ENCODE results near the gene TTC9B.
"Not testable (repeated sequence)": the region's sequence is repeated elsewhere in the genome, so short reads cannot be mapped to it uniquely, and the experiment has no call there.

TTC9B gene

DNA sequence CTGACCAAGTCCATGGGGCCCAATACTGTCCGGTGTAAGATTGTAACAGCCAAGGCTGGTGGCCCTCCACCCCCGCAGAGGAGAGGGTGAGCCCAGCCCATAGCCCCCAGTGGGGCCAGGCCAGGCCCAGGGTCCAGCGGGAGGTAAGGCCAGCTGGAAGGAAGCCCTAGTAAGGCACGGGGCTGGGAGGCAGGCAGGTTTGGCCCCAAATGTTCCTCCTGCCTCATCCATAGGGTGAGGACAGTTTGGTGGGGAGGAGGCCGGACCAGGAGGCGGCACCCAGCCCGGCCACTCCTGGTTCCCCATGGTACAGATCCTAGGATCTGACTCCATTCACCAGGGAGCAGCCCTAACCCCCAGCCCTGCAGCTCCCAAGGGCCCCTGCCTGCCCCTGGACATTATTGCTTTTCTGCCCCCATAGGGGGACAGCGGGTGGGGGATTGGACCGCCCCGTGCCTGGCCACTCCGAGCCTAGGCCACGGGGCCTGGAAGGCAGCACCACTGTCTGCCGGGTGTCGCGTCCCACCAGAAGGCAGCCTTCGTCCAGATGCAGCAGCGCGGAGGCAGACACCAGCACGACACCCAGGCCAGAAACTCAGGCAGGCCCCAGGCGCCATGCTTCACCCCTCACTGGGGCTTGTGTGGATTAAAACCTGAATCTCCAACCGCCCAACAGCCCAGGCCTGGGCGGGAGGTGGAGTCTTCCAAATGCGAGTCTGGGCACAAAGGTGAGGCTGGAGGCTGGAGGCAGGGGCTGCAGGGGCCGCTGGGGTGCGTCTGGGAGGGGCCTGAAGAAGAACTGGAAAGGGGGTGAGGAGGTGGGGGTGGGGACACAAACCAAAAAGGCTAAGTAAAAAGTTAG is 15.0 kb upstream of the TTC9B start:
- no peak for DNase-seq (ENCODE audit: low read depth)

DNA sequence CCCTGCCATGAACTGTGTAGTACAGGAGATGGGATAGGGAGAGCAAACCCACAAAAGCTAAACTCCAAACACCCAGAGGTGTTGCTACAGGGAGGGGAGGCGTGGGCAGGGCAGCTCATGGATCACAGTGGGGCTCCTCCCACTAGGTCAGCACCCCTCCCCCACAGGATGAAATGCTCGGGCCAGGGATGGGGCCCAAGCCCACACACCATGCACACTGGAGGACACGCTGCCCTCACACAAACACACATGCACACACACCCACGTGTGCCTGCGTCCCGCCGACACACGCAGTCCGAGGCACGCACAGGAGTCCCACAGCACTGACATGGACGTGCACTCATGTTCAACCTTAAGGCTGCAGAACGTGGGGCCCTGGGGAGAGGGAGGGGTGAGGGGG is 14.3 kb upstream of the TTC9B start:
- DNase-seq (ENCODE audit: low read depth) = no peak

GRCh38 chr19:40231544-40232424 is 13.6 kb upstream of the TTC9B start:
- DNase-seq (ENCODE audit: low read depth) = peak; percentile 59

DNA sequence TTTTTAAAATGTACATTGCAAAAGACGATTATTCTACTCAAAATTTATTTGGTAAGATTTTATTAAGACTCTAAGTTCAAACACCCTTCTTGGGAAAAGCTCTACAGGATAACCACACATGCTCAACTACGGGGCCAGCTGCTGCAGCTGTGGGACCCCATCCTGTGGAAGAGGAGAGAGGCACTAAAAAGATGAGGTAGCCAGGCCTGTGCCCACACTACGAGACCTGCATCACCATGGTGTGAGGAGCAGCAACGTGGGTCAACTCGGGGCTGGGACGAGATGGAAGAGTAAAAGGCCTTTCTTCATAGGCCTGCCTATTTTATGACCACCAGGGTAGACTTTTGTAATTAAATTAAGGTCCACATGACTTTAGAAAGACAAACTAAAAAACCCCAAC is 12.9 kb upstream of the TTC9B start:
- DNase-seq (ENCODE audit: low read depth) = no peak

DNA sequence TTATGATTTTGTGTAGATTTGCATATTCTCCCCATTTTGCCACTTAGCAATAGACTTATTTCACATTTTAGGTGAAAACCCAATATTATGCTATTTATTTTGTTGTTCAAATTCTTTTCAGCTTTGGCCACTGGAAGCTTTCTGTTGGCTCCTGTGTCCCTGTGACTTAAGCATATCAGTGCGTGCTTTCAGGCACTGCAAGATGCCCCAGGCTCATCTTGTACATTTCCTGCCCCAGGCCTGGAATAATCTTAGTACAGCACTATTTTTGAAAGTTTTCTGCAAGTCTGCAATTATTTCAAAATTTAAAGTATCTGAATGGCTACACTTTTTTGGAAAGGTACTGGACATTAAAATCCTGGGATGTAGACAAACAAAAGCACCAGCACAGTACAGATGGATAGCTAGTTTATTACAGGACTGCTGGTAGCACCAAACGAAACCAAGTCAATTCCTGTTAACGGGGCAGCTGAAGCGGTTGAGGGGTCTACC is 11.8 kb upstream of the TTC9B start:
- peak; percentile 30 for DNase-seq (ENCODE audit: low read depth)

DNA sequence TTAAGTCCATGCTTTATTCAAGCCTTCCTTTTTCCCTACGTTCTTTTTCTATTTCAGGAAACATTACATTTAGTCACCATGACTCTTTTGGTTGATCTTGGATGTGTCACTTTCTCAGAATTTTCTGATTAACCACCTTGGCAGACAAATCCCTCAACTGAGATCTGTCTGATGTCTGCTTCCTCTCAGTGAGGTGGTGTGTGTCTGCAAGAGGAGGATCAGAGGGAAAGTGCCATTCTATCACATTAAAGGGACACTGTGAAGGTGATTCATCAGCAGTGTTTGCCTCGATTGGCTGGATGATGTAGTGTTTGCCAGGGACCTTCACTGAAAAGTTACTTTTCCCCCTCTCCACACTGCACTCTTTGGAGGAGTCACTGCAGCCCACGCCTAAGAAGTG is 11.3 kb upstream of the TTC9B start:
- peak; percentile 63 for DNase-seq (ENCODE audit: low read depth)

GRCh38 chr19:40228863-40229262 is 10.7 kb upstream of the TTC9B start:
- no peak for DNase-seq (ENCODE audit: low read depth)

DNA sequence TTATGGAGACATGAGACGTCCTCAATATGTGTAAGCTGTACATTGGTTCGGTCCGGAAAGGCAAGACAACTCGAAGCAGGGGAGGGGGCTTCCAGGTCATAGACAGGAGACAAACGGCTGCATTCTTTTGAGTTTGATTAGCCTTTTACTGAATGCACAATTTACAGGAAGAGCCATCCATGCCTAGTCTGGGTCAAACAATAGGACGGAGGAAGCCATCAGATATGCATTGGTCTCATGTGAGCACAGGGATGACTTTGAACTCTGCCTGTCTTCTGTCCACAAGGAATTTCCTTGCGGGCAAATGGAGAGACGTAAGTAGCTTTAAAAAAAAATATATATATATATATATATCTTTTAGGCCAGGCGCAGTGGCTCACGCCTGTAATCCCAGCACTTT is 10.2 kb upstream of the TTC9B start:
- DNase-seq (ENCODE audit: low read depth) = no peak

DNA sequence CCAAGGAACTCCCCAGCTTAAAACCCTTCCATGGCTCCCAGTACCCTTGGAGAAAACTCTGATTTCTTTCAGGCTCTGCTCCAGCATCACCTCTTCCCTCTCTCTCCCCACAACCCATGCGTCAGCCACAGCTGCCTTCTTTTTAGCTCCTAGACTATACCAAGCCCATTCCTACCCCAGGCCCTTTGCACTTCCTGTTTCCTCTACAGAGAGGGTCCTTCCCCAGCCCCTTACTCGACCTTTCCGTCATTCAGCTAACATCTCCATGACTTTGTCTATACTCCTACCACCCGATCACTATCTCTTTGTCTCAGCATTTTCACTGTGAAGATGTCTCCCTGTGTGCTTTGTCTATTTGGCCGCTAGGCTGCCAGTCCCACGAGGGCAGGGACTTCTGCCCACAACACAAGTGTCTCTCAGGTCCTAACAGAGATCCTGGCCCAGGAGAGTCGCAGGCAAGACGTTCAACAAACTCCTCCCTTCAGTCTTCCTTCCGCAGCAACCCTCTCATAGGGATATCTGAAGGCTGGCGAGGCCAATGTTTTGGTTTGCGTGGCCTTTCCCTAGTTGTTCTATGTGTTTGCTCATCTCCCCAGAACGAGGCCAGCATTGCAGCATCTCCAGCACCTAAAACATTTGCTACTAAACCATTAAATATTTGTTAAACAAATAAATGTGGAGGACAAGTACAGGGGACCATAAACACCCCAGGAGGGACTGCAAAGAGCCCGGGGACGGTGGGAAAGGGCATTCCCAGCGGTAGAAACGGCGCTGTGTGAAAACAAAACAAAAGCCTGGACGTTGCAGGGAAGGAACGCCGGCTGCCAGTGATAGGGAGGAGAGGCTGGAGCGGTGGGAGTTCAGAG is 7.5 kb upstream of the TTC9B start:
- peak; percentile 61 for DNase-seq (ENCODE audit: low read depth)

DNA sequence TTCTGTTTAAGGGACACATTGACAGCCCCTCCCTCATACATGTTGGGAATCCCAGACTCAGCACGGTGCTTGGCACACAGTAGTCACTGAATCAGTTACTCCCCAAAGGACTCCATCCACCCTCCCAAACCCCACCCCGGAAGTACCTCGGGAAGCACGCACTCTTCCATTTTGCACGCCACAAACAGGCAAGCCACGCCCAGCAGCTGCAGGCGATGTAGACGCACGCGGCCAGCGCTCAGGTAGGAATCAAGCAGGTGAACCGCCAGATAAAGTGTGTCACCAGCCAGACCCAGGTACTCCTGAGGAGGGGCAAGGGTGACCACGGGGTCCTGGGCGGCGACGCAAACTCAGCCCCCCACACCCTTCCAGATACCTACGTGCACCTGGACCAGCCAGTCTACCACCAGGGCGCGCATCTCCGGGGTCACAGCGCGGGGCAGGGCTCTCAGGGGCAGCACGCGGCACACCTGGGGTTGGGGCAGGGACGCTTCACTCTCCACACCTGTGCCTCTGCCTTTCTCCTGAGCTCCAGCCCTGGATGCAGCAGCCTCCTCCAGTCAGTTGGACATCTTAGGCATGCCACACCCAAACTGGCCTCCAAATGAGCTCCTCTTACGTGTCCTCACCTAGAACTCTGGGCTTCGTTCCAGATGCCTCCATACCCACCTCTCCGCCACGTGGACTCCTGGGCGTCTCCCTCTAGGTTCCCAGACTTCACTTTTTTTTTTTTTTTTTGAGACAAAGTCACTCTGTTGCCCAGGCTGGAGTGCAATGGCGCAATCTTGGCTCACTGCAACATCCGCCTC is 6.4 kb upstream of the TTC9B start:
- no peak for DNase-seq (ENCODE audit: low read depth)

DNA sequence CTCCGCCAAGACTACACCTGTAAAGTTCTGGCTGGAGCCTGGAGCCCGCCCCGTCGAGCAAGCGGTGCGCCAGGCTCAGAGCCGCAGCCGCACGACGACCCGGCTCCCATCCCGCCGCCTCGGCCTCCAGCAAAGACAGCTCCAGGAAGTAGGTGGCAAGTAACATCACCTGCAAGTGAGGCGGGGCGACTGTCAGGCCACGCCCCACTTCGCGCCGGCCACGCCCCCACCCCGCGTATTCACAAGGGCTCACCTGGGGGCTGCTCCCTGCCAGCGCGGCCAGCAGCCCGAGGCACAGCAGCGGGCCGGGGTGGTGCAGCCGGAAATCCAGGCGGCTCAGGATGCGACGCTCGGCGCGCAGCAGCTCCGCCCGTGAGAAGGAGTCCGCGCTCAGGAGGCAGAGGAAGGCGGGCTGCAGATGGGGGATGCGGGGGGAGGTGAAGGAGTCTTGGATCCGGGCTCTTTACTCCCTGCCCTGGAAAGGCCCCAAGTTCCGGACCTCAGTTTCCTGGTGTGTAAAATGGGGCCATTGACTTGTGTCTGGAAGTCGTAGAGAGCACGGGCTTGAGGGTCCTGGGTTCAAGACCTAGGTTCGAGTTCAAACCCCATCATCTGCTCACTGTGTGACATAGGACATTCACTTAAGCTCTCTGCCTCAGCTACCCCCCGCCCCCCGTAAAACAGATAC is 5.1 kb upstream of the TTC9B start:
- DNase-seq (ENCODE audit: low read depth) = no peak

DNA sequence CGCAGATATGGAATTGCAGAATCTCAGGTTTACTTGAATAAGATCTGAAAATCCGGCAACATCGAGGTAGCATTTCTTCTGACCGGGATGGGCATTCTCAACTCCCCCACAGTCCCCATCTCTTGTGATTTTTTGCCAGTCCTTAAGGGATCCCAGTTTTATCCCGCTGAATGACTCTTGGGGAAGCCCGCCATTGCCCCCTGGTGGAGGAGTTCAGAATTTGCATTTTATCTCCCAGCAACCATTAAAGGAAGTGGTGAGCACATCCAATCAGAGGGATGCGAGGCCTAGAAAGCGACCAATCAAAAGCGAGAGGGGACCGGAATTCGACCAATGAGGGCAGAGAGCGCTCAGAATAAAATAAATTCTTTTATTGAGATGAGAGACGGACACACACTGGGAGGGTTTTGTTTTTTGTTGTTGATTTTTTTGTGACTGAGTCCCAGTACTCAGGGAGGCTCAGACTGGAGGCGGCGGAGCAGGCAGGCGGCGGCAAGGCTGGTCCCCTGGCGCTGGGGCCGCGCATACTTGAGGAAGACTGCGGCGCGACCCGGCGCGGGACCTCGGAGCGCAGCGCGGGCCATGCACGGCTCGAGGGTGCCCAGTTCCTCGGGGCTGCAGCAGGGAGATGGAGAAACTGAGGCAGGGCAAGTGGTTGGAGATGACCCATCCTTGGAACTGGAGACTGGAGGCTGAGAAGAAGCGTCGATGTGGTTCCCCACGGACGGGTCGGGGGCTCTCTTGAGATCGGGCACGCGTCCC is 3.9 kb upstream of the TTC9B start:
- peak; percentile 91 for DNase-seq (ENCODE audit: low read depth)

- no peak for DNase-seq (ENCODE audit: low read depth)
These were observed 2.5 kb upstream of the TTC9B start for GRCh38 chr19:40220674-40221073.

DNA sequence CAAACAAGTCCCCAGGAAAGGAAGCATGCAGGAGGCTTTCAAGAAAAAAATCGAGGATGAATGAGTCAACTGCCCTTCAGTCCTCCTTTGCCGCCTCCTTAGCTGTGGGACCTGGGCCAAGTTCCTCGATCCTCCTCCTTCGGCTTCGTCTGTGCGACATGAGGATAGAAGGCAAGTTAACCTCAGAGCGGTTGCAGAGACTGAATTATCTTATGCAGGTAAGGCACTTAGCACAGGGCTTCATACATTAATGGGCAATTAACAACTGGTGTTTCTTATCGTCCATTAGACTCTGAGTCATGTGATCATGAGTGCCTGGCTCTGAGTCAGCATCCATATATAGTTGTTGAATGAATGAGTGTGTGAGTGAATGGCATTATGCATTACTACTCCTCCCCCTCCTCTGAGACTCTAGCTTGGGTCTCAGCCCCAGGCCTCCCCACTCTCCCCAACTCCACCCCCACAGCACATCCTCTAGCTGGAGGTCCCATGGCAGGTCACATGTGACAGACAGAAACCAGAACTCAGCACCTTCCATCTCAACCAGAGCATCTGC is 1.6 kb upstream of the TTC9B start:
- peak; percentile 77 for DNase-seq (ENCODE audit: low read depth)

DNA sequence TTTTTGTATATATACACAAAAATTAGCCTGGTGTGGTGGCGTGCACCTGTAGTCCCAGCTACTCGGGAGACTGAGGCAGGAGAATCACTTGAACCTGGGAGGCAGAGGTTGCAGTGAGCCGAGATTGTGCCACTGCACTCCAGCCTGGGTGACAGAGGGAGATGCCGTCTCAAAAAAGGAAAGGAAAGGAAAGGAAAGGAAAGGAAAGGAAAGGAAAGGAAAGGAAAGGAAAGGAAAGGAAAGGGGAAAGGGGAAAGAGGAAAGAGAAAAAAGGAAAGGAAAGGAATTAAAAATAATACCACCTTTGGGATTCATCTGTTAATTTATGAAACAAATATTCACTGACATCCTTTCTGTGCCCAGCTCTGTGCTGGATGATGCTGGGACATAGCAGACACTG is 845 bp upstream of the TTC9B start:
- not testable (repeated sequence) for DNase-seq (ENCODE audit: low read depth)

DNA sequence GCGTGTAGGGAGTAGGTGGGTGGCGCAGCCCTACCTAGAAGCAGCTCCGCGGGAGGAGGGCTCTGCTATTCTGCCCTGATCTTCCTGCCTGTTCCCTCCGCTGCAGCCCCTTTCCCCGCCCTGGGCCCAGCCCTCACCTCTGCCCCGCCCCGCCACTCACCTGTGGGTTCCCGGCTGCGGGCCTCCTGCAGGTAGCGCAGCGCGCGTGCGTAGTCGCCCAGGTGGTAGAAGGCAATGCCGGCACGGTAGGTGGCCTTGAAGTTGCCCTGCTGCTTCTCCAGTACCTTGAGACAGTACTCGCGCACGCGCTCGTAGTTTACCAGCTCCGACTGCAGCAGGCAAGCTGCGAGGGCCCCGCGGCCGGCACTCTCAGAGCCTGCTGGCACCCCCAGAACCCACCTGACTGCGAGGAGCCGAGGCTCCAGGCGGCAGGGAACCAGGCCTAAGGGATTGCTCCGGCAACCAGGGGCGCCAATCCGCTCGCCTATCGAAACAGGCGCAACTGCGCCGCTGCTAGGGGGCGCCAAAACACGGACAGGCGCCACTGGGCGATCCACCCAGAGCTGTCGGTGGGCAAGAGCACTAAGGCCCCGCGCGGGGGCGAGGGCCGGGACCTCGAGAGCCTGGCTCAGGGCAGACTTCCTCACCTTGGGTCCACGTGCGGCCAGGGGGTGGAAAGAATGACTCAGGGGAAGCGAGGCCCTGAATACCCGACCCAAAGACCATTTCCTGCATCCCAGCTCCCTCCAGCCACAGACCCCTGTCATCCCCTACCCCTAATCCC is 965 bp downstream of the TTC9B start:
- no peak for DNase-seq (ENCODE audit: low read depth)

DNA sequence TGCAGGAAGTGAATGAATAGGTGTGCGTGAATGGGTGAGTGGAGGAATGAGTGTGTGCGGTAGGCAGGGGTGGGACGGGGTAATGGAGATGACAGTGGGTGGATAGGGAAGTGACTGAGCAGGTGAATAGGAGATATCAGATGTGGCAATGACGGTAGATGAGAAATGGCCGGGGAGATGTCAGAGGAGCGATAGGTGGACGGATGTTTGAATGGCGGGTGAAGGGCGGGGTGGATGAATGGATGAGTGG is 1.5 kb downstream of the TTC9B start:
- no peak for DNase-seq (ENCODE audit: low read depth)

- DNase-seq (ENCODE audit: low read depth) = no peak
These were observed 2.0 kb downstream of the TTC9B start for GRCh38 chr19:40216013-40216776.
